ENCODE measurements around the gene NLRX1. TPM values are rescaled to one million over a fixed set of nuclear protein-coding genes. Genes with fewer than 3 reads are reported as not detected.
"Not testable (repeated sequence)": the region's sequence is repeated elsewhere in the genome, so short reads cannot be mapped to it uniquely, and the experiment has no call there.

The NLRX1 gene
- total RNA-seq, 4 donors from 2014 or later: 7.9 to 26.0 (median 14.7) TPM

GRCh38 chr11:119166368-119167076 is 2.0 kb upstream of the NLRX1 start:
- no peak for DNase-seq (ENCODE audit: low spot score)
- TF ChIP-seq, protein P1, sequence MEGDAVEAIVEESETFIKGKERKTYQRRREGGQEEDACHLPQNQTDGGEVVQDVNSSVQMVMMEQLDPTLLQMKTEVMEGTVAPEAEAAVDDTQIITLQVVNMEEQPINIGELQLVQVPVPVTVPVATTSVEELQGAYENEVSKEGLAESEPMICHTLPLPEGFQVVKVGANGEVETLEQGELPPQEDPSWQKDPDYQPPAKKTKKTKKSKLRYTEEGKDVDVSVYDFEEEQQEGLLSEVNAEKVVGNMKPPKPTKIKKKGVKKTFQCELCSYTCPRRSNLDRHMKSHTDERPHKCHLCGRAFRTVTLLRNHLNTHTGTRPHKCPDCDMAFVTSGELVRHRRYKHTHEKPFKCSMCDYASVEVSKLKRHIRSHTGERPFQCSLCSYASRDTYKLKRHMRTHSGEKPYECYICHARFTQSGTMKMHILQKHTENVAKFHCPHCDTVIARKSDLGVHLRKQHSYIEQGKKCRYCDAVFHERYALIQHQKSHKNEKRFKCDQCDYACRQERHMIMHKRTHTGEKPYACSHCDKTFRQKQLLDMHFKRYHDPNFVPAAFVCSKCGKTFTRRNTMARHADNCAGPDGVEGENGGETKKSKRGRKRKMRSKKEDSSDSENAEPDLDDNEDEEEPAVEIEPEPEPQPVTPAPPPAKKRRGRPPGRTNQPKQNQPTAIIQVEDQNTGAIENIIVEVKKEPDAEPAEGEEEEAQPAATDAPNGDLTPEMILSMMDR (IDR thresholded peaks at IDR 0.05): no peak
- no peak for ATAC-seq (ENCODE audit: low FRiP score)

DNA sequence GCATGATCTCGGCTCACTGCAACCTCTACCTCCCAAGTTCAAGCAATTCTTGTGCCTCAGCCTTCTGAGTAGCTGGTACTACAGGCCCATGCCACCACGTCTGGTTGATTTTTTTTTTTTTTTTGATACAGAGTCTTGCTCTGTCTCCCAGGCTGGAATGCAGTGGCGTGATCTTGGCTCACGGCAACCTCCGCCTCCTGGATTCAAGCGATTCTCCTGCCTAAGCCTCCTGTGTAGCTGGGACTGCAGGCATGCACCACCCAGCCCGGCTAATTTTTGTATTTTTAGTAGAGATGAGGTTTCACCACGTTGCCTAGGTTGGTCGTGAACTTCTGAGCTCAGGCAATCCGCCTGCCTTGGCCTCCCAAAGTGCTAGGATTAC is 1.5 kb upstream of the NLRX1 start:
- DNase-seq (ENCODE audit: low spot score); ATAC-seq (ENCODE audit: low FRiP score): not testable (repeated sequence)

DNA sequence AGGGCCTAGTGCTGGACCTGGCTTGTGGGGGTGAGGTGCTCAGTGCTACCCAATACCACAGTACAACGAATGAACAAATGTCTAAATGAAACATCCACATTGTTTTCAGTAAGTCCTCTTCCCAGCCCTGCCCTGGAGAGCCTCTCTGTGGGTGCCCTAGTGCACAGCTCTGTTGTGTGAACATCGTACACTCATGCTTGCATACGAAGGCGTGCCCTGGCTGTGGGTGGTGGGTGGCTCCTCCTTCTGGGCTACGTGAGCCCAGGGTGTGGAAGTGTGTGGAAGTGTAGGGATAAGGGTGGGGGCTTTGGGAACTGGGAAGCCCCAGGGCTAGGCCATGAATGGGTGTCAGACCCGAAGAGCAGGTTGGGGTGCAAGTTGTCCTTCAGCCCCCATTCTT is 592 bp upstream of the NLRX1 start:
- DNase-seq (ENCODE audit: low spot score) (no peak), ATAC-seq (ENCODE audit: low FRiP score) (peak; percentile 4)
- TF ChIP-seq, protein P1 (IDR thresholded peaks at IDR 0.05): no peak

GRCh38 chr11:119169282-119169719 is 776 bp downstream of the NLRX1 start:
- TF ChIP-seq, protein P1 (IDR thresholded peaks at IDR 0.05): no peak
- no peak for DNase-seq (ENCODE audit: low spot score)
- peak; percentile 41 for ATAC-seq (ENCODE audit: low FRiP score)

DNA sequence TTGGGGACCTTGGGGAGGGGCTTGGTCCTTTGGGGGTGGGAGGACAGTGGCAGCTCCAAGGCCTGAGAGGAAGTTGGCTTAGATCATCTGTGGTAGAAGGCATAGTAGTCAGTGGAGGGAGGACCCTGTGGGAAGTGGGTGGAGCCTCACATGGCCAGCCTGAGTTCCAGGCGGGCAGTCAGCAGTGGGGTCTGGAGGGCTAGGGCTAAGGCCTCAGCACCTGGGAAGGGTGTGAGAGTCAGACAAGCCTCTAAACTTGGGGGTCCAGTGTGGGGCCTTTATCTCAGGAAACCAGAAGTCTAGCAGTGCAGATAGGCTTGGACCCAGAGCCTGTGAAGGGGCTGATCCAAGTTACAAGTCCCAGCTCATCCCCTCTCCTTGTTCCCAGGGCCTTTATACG is 4.0 kb downstream of the NLRX1 start:
- TF ChIP-seq, protein P1 (IDR thresholded peaks at IDR 0.05): no peak
- DNase-seq (ENCODE audit: low spot score) (no peak), ATAC-seq (ENCODE audit: low FRiP score) (no peak)

- DNase-seq (ENCODE audit: low spot score) (no peak), ATAC-seq (ENCODE audit: low FRiP score) (no peak)
- TF ChIP-seq, protein P1 (IDR thresholded peaks at IDR 0.05): no peak
Measured at GRCh38 chr11:119173453-119173852, 4.9 kb downstream of the NLRX1 start.

DNA sequence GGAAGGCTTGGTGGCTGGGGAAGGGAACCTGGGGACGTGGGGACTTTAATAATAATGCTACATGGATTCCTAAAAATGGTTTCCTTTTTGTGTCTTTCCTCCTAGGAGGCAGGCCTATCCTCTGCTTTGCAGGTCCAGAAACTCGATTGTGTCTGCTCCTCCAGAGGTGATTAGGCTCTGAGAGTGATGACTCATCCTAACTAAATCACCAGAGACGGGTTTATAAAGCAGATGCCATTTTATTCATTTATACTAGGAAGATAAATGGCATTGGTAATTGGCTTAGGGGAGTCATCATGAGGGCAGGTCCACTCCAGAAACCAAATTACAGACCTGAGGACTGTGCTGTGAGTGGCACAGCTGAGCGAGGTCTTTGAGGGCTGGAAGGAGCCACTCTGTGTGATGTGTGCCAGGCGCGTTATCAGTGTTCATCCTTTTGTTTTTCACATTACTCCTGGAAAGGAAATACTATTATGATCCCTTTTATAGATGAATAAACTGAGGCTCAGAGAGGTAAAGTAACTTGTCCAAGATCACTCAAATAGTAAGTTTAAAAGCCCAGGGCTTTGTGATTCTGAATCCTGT is 7.1 kb downstream of the NLRX1 start:
- no peak for DNase-seq (ENCODE audit: low spot score)
- TF ChIP-seq, protein P1 (IDR thresholded peaks at IDR 0.05): no peak
- ATAC-seq (ENCODE audit: low FRiP score): no peak
